Measurements from ENCODE around the gene RASAL2. TPM values are rescaled to one million over a fixed set of nuclear protein-coding genes. Genes with fewer than 3 reads are reported as not detected.

The RASAL2 gene
- total RNA-seq, 1 donor from 2014 or later, result 7.7 TPM

GRCh38 chr1:178354816-178355215 is 260.9 kb downstream of the RASAL2 start:
- DNase-seq (ENCODE audit: low read depth), result no peak
- no peak overlapping the region for H3K4me3 ChIP-seq (ENCODE audit: low read depth, low read length)
- TF ChIP-seq, protein P1, sequence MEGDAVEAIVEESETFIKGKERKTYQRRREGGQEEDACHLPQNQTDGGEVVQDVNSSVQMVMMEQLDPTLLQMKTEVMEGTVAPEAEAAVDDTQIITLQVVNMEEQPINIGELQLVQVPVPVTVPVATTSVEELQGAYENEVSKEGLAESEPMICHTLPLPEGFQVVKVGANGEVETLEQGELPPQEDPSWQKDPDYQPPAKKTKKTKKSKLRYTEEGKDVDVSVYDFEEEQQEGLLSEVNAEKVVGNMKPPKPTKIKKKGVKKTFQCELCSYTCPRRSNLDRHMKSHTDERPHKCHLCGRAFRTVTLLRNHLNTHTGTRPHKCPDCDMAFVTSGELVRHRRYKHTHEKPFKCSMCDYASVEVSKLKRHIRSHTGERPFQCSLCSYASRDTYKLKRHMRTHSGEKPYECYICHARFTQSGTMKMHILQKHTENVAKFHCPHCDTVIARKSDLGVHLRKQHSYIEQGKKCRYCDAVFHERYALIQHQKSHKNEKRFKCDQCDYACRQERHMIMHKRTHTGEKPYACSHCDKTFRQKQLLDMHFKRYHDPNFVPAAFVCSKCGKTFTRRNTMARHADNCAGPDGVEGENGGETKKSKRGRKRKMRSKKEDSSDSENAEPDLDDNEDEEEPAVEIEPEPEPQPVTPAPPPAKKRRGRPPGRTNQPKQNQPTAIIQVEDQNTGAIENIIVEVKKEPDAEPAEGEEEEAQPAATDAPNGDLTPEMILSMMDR (conservative IDR thresholded peaks at IDR 0.05; ENCODE audit: low read depth, low read length), result no peak

DNA sequence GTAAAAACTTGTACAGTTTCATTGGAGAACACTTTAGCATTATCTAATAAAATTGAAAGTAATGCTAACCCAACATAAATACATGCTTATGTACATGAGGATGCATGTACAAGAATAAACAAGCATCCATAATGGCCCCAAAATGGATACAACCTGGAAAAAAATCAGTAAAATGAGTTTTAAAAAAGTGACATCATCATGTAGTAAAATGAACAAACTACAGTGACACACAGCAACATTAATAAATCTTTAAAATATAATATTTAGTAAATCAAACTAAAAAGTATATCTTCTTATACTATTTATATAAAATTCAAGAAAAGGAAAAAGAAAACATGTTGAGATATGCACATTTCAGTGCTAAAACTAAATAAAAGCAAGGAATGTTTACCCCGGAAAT is 262.4 kb downstream of the RASAL2 start:
- TF ChIP-seq, protein P1 (conservative IDR thresholded peaks at IDR 0.05; ENCODE audit: low read depth, low read length), result no peak
- no peak for DNase-seq (ENCODE audit: low read depth)
- no peak overlapping the region for H3K4me3 ChIP-seq (ENCODE audit: low read depth, low read length)

GRCh38 chr1:178358456-178358855 is 264.6 kb downstream of the RASAL2 start:
- H3K4me3 ChIP-seq (ENCODE audit: low read depth, low read length), result no peak overlapping the region
- TF ChIP-seq, protein P1 (conservative IDR thresholded peaks at IDR 0.05; ENCODE audit: low read depth, low read length), result no peak
- DNase-seq (ENCODE audit: low read depth), result no peak

DNA sequence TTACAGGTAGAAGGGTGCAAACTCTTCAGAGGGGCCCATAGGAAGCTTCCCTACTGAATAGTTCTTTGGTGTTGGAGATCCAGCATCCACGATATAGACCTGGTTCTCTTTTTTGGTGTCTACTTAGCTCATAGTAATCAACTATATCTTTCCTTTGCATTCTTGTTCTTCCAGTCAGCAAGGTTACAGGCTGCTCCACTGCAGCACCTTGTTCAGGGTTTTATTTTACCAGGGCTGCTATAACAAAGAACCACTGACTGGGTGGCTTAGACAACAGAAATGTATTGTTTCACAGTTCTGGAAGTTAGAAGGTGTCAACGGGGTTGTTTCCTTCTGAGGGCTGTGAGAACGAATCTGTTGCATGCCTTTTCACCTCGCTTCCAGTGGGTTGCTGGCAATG is 266.5 kb downstream of the RASAL2 start:
- no peak for DNase-seq (ENCODE audit: low read depth)
- TF ChIP-seq, protein P1 (conservative IDR thresholded peaks at IDR 0.05; ENCODE audit: low read depth, low read length), result no peak
- H3K4me3 ChIP-seq (ENCODE audit: low read depth, low read length), result no peak overlapping the region

DNA sequence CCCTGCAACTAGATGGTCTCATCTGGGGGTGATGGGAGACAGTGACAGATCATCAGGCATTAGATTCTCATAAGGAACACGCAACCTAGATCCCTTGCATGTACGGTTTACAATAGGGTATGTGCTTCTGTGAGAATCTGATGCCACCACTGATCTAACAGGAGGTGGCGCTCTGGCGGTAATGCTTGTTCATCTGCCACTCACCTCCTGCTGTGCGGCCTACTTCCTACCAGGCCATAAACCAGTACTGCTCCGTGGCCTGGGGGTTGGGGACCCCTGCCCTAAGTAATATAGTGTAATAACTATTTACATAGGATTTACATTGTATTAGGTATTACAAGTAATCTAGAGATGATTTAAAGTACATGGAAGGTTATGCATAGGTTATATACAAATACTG is 267.9 kb downstream of the RASAL2 start:
- TF ChIP-seq, protein P1 (conservative IDR thresholded peaks at IDR 0.05; ENCODE audit: low read depth, low read length), result no peak
- no peak for DNase-seq (ENCODE audit: low read depth)
- H3K4me3 ChIP-seq (ENCODE audit: low read depth, low read length), result no peak overlapping the region

DNA sequence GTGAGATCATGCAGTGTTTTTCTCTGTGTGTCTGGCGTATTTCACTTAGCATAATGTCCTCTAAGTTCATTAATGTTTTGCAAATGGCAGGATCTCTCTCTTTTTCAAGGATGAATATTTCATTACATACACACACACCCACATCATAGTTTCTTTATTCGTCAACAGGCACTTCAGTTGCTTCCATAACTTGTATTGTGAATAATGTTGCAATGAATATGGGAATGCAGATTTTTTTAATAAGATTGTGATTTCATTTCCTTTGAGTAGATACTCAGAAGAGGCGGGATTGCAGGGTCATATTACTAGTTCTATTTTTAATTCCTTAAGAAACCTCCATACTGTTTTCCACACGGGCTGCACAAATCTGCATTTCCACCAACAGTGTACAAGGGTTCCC is 268.8 kb downstream of the RASAL2 start:
- DNase-seq (ENCODE audit: low read depth), result no peak
- H3K4me3 ChIP-seq (ENCODE audit: low read depth, low read length), result no peak overlapping the region
- TF ChIP-seq, protein P1 (conservative IDR thresholded peaks at IDR 0.05; ENCODE audit: low read depth, low read length), result no peak

GRCh38 chr1:178364782-178365181 is 270.9 kb downstream of the RASAL2 start:
- TF ChIP-seq, protein P1 (conservative IDR thresholded peaks at IDR 0.05; ENCODE audit: low read depth, low read length), result no peak
- H3K4me3 ChIP-seq (ENCODE audit: low read depth, low read length), result no peak overlapping the region
- DNase-seq (ENCODE audit: low read depth), result no peak

Data from epithelial cell of proximal tubule (primary cell).